Omental fat pad (tissue), 4 donors: ENCODE data around the gene FARS2. TPM values are rescaled to one million over a fixed set of nuclear protein-coding genes. Genes with fewer than 3 reads are reported as not detected.

ENCODE experiments used
- ATAC-seq: fragments of 150-250 bp; one replicate; pipeline ENCODE4 v1.9.1; 2016; ENCODE audit warnings: mild to moderate bottlenecking, moderate library complexity; ENCODE audit not compliant: low FRiP score
- DNase-seq: peaks from one replicate; pipeline ENCODE4 v3.0.0-alpha.2; 2019; ENCODE audit warnings: low spot score
- CTCF ChIP-seq, 3 donors: fragments of 450-650 bp; IDR thresholded peaks; one replicate each; pipeline ENCODE4 v1.5.1; 2016 to 2017; ENCODE audit warnings: antibody characterized with exemption in 3 of 3, mild to moderate bottlenecking in 3 of 3, moderate library complexity in 2 of 3
- total RNA-seq, 4 donors: library from RNA; depleted of rRNA; stranded (reverse); fragments of >200 nt; gene quantifications; one replicate each; pipeline ENCODE4 v1.1.0, GENCODE V29; 2016

FARS2 gene
- total RNA-seq, 4 donors from 2014 or later = 12.5 to 18.1 (median 14.5) TPM

GRCh38 chr6:5285081-5285480 lies 23.8 kb downstream of the FARS2 start:
- TF ChIP-seq CTCF (IDR thresholded peaks at IDR 0.05) = no peak
- DNase-seq = no peak
- no peak for ATAC-seq

GRCh38 chr6:5285526-5285925 lies 24.2 kb downstream of the FARS2 start:
- ATAC-seq (no peak), DNase-seq (no peak)
- no peak for TF ChIP-seq CTCF (IDR thresholded peaks at IDR 0.05)

GRCh38 chr6:5286780-5287179 lies 25.5 kb downstream of the FARS2 start:
- TF ChIP-seq CTCF (IDR thresholded peaks at IDR 0.05) = no peak
- DNase-seq (no peak), ATAC-seq (no peak)

GRCh38 chr6:5287205-5287965 lies 26.1 kb downstream of the FARS2 start:
- TF ChIP-seq CTCF (IDR thresholded peaks at IDR 0.05) = no peak
- DNase-seq (no peak), ATAC-seq (no peak)

GRCh38 chr6:5287966-5288297 lies 26.6 kb downstream of the FARS2 start:
- TF ChIP-seq CTCF (IDR thresholded peaks at IDR 0.05) = no peak
- ATAC-seq (no peak), DNase-seq (no peak)

GRCh38 chr6:5290097-5290496 lies 28.8 kb downstream of the FARS2 start:
- no peak for TF ChIP-seq CTCF (IDR thresholded peaks at IDR 0.05)
- ATAC-seq = no peak
- DNase-seq = no peak

GRCh38 chr6:5290500-5290899 lies 29.2 kb downstream of the FARS2 start:
- TF ChIP-seq CTCF (IDR thresholded peaks at IDR 0.05) = no peak
- ATAC-seq (no peak), DNase-seq (no peak)
